Stimulated activated CD4-positive, alpha-beta T cell treated with anti-CD3 and anti-CD28 coated beads, Interleukin-15, amount 100 ng/mL, for 24 hours (primary cell): ENCODE results near the gene JUNB.
"Not testable (repeated sequence)": the region's sequence is repeated elsewhere in the genome, so short reads cannot be mapped to it uniquely, and the experiment has no call there.

Source experiments
- DNase-seq: peaks from one replicate; pipeline ENCODE4 v3.0.0-alpha.2; 2020

JUNB gene

GRCh38 chr19:12815088-12815487 lies 23.8 kb downstream of the JUNB start:
- no peak for DNase-seq

- not testable (repeated sequence) for DNase-seq
Measured at GRCh38 chr19:12817188-12817587, 25.9 kb downstream of the JUNB start.

- not testable (repeated sequence) for DNase-seq
Measured at GRCh38 chr19:12817810-12818209, 26.5 kb downstream of the JUNB start.

- DNase-seq: no peak
Measured at GRCh38 chr19:12821761-12822160, 30.5 kb downstream of the JUNB start.

- peak; percentile 63 for DNase-seq
Measured at GRCh38 chr19:12825254-12826131, 34.2 kb downstream of the JUNB start.

GRCh38 chr19:12828494-12828893 lies 37.2 kb downstream of the JUNB start:
- peak; percentile 62 for DNase-seq

- DNase-seq: no peak
Measured at GRCh38 chr19:12833418-12833737, 42.1 kb downstream of the JUNB start.

- peak; percentile 64 for DNase-seq
Measured at GRCh38 chr19:12833738-12834565, 42.7 kb downstream of the JUNB start.

GRCh38 chr19:12834566-12834943 lies 43.3 kb downstream of the JUNB start, which contains the start of gene RTBDN:
RTBDN (minus strand) TSS chr19:12834579; CDS start chr19:12829979, 4,600 bp downstream.
- peak; percentile 24 for DNase-seq

GRCh38 chr19:12834976-12835757 lies 43.9 kb downstream of the JUNB start:
- peak; percentile 53 for DNase-seq

GRCh38 chr19:12836529-12836863 lies 45.2 kb downstream of the JUNB start:
- no peak for DNase-seq

GRCh38 chr19:12837225-12837624 lies 45.9 kb downstream of the JUNB start:
- DNase-seq: no peak

GRCh38 chr19:12838182-12838885 lies 47.0 kb downstream of the JUNB start, which contains the start of gene MAST1:
MAST1 (plus strand) TSS chr19:12838515; CDS start chr19:12838573, 58 bp downstream.
- peak; percentile 69 for DNase-seq

- peak; percentile 34 for DNase-seq
Measured at GRCh38 chr19:12838886-12839756, 47.8 kb downstream of the JUNB start.

- DNase-seq: peak; percentile 73
Measured at GRCh38 chr19:12840091-12841079, 49.1 kb downstream of the JUNB start.

GRCh38 chr19:12841094-12841493 lies 49.8 kb downstream of the JUNB start:
- DNase-seq: peak; percentile 55

GRCh38 chr19:12842511-12842910 lies 51.2 kb downstream of the JUNB start:
- DNase-seq: no peak
